GM19035 (cell line): ENCODE results near the gene ARVCF.

Source experiments
- ATAC-seq: cut with Tn5 transposase; IDR thresholded peaks from one replicate; pipeline ENCODE4 v1.9.1; 2021; ENCODE audit not compliant: unreplicated experiment

Gene ARVCF

DNA sequence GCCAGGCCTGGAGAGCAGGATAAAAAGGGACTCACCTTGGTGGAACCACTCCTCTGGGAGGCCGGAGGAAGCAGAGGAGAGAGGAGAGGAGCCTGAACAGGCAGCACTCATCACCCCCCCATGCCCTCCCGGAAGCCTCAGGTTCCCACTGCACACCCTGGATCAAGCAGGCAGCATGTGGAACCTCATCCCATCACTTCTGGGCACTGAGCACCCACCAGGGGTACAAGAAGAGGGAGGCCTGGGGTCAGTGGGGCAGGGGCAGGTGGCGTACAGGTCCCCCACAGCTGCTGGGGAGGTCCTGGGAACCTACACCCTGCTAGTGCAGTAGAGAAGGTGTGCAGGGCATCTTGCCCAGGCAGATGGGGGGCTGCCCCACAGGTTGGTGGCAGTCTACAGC lies 40.0 kb downstream of the ARVCF start:
- no peak for ATAC-seq

DNA sequence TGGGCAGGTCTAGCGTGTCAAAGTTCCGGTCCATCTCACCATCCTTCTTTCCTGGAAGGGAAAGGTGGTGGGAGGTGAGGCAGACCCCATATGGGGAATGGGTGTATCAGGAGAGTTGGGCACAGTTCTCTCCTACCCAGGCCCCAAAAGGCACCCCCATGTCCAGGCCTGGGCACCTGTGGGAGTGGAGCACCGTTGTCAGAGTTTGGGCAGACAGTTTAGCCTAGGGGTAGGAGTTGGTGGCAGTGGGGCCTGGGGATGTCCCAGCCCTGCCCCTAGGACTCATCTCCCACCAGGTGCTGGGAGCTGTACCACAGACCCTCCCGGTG lies 41.0 kb downstream of the ARVCF start:
- no peak for ATAC-seq

DNA sequence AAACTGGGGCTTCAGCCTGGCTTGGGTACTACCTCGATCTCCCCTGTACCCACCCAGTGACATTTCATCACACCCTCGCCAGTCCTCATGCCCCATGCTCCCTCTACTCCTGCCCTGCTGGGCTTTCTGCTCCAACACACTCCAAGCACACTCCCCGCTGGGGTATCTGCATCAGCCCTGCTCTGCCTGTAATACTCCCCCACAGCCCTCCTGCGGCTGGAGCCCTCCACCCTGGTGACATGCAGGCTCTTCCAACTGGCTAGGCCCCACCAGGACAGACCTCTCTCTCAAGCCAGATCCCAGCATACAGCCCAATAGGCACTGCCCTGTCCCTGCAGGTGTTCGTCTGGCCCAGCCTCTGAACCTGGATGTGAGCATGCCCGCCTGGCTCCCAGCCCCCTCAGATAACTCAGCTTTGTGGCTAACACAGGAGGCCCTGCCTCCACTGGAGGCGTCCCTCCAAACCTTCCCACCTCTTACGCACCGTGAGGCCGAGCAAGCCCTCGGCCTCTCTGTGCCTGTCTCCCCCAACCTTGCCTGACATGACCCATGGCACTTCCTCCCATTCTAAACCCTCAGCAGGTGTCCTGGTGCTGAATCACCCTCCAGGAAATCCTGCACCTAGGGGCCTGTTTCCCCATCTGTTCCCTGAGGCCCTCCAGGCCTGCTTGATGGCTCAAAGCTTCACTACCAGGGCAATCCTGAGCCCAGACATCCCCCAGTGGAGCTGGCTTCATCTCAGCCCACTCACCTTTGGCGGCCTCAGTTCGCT lies 41.5 kb downstream of the ARVCF start:
- no peak for ATAC-seq

DNA sequence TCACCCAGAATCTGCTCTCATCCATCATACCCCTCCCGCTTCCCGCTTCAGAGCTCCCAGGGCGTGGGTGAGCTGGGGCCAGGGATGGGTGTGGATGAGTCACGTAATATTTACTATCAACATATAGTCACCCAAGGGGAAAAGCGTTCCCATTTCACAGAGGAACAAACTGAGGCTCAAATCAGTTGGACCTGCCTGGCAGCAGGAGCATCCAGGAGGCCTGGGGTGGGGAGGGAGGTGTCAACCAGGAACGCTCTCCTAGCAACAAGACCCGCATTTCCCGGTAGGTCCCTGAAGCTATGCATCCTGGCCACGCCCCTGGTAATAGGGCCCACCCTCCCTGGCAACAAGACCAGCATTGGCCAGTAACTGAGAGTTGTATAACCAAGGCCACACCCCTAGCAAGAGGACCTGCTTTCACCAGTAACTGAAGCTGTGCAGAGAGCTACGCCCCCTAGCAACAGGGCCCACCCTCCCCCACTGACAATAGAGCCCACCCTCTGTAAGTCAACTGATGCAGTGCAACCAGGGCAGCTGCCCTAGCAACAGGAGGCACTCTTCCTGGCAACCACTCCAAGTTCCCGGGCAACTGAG lies 42.3 kb downstream of the ARVCF start:
- no peak for ATAC-seq

DNA sequence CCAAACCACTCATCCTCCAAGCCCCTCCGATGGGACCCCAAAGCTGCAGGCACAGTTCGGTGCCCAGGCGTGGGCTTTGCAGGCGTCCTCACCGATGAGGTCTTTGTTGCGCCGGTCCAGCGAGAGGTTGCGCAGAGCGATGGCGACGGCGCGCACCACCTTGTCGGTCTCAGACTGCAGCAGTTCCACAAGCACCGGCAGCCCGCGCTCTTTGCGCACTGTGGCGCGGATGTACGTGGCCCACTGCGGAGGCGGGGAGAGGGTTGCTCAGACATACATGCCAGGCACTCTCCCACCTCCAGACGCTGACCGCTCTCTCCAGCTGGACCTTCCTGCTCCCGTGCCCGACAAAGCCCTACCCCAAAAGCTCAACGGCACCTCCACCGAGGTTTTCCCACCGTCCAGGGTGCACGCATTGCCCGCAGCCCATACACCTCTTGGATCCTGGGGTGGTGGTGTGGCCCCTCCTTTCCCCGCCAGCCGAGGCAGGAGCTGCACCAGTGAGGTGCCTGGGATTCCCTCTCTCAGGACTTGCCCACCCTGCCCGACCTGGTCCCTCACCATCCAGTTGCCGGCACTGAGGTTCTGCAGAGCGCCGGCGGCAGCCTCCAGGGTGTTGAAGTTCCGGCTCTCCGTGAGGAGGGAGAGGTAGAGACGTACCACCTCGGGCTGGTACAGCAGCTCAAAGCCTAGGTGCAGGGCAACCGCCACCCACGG lies 42.9 kb downstream of the ARVCF start:
- ATAC-seq: no peak

DNA sequence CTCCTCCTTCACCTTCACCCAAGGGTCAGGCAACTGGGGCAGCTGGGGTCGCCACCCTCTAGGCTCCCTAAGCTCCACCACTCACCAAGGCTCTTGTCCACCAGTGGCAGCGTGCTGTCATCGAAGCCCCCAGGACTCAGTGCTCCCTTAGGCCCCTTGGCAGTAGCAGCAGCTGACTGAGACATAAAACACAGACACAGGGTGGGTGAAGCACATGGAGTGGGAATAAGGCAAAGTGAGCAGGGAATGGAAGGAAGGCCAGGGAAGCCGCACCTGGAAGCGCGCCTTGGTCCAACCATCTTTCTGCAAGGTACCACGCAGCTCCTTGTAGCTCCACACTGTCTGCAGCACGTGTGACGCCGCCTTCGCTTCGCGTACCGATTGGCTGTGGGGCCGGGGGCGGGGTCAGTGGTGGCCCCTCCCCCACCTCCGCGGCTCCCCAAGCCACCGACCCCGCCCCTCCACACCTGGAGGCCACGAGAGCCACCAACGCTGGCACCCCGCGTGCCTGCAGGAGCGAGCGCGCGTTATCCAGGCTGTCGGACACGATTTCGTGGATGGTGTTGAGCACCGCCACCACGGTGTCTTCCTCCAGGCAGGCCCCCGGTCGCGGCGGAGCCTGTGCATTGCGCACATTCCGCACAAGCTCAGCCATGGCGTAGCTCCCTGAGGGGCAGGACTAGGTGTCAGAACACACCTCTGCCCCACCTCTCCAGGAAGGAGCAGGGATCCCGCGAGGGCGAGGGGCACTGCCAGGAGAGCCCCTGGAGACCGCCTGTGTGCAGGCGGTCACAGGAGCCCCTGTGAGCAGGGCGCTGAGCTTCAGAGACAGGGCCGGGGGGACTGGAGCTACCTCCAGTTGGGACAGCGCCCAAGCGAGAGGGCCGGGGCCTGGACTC lies 43.7 kb downstream of the ARVCF start:
- no peak for ATAC-seq

DNA sequence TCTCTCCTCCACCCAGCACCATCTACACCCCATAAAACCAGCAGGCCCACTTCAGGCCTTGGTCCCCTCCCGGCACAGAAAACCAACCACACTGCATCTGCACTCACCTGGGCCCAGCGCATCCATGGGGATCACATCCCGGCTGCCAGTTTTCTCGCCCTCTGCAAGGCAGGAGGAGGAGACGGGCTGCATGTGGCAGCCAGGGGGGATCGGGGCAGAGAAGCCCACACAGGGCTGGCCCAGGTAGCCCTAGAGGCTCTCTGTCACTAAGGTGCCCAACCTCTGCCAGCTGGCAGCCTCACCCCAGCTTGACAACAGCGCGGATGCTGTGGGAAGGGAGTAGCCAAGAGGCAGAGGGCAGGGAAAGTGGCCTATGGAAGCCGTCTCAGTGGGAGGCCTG lies 44.4 kb downstream of the ARVCF start:
- ATAC-seq: no peak

DNA sequence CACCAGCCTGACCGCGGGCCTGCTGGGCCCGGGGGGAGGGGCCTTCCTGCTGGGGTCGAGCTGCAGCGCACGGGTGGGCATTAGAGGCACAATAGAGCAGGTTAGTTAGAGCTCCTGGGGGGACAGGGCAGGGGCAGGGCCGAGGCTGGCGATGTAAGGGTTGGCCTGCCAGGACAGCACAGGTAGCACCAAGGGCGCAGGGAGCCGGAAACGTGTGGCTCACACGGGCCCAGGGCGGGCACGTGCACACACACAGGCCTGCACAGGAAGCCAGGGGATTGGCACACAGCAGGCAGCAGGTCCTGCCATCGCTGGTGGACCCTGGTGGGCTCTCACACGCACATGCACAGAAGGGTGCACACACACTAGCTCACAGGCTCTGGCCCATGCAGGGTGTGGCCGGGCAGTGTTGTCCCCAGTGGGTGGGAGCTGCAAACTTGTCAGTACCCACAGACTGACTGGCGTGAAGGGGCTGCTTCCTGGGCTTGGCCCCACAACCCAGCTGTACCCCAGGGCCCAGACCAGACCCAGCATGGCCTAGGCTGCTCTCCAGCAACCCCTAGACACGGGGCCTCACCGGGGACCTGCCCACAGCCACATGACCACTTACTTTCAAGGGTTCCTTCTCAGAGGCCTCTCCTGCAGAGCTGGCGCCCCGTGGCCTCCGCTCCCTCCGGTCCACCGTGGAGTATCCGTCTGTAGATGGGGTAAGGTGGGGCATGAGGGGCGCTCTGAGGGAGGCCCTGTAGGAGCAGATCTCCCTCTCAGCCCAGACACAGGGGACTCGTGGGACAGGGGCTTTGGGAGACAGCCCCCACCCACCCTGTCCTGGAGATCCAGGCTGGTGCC lies 45.1 kb downstream of the ARVCF start:
- no peak for ATAC-seq

DNA sequence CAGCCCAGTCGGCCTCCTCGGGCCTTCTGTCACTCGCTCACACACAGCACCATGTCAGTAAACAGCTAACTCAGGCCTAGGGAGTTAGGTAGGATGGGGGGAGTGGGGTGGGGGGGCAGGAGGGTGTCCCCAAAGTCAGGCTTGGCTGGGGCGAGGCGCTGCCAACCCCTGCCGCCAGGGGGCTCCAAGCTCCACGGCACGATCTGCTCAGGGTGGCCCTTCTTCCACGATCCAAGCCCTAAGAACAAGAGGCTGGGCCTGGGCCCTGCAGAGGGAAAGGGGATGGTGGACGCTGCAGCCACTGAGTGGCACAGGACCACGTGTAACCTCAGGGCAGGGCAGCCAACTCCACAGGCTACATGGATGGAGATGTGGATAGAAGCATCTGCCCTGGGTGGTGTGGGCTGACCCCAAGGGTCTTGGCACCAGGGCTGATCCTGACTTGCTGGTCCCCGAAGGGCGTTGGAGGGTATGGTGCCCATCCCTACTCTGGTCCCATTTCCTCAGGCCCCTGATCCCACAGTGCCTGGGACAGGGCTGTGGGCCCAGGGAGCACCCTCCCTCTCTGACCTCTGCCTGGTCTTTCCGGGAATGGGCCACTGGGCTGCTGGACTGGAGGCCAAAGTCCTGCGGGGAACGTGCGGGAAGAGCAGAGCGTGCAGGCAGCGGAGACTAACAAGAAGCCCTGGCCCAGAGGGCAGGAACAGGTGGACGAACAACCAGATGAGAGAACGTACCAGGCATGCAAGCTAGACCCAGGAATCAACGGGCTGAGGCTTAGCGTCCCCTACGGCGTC lies 45.9 kb downstream of the ARVCF start:
- no peak for ATAC-seq

DNA sequence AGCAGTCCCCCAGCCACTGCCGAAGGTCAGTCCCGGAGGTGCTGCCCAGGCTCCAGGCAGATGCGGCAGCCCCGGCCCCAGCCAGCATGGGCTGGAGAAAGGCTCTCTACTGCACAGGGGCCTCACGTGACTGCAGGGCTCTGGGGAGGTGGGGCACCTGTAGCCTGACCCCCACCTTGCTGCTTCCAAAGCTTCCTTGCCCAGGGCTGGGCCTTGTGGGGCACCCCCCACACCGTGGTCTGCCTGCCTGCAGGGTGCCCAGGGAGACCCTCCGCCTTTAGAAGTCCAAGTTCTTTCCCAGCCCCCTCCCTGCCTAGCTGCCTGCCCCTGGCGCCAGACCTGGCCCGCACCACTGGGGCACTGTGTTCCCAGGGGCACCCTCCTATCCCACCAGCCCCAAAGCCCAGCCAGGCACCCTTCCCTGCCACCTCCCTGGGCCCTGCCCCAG lies 46.6 kb downstream of the ARVCF start:
- ATAC-seq: no peak

DNA sequence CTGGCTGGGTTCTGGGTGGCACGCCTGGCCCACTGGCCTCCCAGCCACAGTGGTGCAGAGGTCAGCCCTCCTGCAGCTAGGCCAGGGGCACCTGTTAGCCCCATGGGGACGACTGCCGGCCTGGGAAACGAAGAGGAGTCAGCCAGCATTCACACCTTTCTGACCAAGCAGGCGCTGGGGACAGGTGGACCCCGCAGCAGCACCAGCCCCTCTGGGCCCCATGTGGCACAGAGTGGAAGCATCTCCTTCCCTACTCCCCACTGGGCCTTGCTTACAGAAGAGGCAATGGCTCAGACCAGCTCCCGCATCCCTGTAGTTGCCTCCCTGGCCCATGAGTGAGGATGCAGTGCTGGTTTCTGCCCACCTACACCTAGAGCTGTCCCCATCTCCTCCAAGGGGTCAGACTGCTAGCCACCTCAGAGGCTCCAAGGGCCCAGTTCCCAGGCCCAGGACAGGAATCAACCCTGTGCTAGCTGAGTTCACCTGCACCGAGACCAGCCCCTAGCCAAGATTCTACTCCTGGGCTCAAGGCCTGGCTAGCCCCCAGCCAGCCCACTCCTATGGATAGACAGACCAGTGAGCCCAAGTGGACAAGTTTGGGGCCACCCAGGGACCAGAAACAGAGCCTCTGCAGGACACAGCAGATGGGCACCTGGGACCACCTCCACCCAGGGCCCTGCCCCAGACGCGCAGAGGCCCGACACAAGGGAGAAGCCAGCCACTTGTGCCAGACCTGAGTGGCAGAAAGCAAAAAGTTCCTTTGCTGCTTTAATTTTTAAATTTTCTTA lies 47.3 kb downstream of the ARVCF start:
- no peak for ATAC-seq

DNA sequence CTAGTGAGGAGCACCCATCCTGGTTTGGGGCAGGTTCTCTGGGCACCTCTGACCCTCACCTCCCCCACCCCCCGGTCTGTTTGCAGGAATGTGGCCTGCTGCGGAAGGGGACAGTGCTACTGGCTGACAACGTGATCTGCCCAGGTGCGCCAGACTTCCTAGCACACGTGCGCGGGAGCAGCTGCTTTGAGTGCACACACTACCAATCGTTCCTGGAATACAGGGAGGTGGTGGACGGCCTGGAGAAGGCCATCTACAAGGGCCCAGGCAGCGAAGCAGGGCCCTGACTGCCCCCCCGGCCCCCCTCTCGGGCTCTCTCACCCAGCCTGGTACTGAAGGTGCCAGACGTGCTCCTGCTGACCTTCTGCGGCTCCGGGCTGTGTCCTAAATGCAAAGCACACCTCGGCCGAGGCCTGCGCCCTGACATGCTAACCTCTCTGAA lies 48.2 kb downstream of the ARVCF start:
- ATAC-seq: no peak

DNA sequence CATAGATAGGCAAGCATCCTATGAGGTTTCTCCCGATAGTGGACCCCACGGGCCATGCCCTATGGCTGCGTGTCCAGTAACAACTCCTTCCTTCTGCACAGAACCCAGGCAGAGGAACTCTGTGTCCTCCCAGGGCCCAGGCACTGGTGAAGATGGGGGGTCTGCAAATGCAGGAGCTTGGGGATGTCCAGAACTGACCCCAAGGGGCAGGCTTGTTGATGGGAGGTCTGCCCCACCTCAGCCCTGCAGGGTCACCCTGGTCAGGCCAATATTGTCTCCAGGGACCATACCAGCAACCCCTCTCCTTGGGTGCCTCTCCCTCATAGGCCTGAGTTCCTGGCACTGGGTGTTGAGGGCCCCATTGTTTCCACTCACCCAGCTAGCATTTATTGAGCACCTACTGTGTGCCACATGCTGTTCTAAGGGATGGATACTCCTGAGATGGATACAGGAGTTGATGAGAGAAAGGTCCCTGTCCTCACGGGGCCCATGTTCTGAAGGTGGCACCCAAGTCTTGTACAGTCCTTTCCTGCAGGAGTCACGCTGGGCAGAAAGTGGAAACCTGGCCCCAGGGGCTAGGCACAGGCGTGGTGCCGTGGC lies 48.7 kb downstream of the ARVCF start:
- ATAC-seq: no peak

DNA sequence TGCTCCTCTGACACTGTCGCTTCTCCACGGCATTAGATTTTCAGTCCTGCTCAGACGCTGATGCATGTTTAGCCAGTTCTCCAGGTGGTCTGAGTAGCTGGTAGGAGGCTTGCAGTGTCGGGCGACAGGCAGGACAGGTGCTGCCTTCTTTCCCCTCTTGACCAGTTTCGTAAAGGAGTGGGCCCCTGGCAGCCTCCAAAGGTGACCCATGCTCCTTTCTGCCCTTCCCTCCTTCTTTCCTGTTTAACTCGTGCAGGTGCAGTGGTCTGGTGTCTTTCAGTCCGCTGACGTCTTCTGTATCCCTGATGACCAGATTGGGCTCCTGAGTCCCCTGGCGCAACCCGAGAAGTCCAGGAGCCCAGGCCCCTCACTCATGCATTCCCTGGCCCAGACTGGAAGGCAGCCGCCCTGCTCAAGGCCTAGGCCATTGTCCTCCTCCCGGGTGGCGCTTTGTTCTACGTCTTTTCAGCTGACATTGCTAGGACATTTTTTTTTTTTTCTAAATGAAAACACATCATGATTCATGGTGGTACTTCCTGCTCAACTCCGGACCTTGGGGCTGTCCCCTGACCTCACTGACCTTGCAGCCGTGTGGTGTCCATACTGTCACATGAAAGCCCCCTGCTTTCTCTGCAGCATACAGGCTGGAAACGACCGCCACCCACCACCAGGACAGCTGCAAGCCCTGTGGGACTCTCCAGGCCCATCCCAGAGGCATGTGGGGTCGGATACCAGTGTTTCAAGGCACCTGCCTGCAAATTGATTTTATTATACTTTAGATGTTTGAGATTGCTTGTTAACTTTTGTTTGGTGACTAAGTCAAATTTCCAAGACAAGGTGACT lies 49.5 kb downstream of the ARVCF start:
- ATAC-seq: no peak

DNA sequence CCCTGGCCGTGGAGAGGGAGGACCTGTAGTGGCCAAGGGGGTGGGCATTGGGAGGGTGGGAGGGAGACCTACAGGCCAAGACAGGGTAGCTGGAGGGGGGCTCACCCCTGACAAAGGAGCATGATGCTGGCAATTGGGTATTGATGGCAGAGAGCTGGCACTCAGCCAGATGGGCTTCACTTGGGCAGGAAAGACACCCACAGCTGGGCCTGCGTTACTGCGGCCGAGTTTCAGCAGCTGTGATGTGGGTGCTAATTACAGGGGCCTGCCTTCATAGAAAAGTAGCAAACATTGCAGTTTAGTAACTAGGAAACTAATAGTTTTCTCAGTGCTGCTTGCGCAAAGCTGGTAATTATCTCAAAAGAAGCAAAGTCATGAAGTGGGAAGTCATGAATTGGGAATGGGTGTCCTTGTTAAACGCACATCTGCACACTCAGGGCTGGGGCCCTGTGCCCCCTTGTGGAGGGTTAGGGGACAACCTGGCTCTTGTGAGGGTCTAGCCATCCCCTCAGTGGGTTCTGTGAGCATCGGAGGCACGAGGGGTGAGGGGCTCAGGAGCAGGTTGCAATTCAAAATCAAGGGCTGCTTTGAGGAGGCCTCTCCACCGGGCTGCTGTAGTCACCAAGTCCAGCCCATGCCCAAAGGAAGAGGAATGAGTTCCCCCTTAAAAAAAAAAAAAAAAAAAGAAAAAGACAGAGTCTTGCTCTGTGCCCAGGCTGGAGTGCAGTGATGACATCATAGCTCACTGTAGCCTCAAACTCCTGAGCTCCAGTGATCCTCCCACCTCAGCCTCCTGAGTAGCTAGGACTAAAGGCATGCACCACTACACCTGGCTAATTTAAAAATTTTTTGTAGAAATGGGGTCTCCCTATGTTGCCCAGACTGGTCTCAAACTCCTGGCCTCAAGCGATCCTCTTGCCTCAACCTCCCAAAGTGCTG lies 50.6 kb downstream of the ARVCF start:
- no peak for ATAC-seq

DNA sequence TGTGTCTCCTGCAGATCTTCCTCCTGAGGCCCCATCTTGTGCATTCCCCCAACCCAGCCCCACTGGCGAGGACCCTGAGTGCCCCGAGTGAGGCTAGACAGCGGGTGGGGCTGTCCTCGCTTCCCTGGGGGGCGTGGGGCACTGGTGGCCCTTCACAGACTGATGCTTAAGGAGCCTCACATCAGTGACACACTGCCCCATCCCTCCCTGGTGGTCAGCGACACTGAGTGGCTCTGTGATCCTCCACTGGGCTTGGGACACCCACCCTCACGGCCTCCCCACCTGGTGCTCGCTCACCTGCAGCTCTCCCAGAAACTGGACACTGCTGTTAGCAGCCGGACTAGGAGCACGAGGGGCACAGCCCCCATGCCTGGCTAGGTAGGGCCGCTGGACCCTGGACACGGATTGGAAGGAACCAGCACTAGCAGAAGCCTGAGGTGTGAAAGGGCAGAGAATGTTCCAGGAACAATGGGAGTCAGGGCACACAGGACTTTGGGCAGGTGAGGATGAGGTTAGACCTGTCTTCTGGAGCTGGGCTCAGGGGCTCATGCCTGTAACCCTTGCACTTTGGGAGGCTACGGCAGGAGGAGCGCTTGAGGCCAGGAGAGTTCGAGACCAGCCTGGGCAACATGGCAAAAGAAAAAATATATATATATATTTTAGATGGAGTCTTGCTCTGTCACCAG lies 51.8 kb downstream of the ARVCF start:
- ATAC-seq: no peak
